Epidermal melanocyte (primary cell): ENCODE data around the gene RANGRF.

Experiments used
- DNase-seq: peaks from one replicate; pipeline ENCODE4 v3.0.0; 2011; ENCODE audit warnings: low spot score; ENCODE audit not compliant: insufficient read length

Gene RANGRF

DNA sequence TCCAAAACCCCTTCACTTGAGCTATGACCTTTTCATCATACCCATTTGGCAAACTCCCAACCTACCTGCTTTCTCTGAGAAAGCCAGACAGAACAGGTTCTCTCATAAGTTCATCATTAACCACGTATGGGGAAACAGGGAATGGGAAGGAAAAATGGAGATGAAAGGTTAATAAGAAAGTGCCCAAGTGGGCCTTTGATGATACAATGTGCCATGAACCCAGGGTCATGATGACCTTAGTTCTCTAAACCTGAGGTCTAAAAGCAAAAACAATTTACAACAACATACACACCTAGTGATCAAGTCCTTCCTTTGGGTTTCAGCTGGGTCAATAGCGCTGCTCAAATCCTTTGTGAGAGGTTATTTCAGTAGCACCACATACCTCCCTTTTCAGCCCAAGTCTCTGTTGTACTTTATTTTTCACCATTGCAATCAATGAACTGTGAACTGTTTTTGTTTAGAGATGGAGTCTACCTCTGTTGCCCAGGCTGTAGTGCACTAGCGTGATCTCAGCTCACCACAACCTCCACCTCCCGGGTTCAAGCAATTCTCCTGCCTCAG, 14.5 kb upstream of the RANGRF start:
- no peak for DNase-seq

DNA sequence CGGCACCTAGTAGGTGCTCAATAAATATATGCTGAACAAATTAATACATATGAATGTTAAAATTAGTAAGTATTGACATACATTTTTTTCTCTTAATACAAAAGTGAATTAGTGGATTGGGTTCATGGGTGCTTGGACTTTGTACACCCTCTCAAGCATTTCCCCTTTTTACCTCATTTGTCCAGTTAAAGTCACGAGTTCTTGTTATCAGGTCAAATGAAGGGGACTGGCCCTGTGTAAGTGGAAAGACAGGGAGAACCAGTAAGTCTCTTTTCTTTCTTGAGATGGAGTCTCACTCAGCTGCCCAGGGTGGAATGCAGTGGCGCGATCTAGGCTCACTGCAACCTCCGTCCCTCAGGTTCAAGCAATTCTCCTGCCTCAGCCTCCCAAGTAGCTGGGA, 13.7 kb upstream of the RANGRF start:
- no peak for DNase-seq

DNA sequence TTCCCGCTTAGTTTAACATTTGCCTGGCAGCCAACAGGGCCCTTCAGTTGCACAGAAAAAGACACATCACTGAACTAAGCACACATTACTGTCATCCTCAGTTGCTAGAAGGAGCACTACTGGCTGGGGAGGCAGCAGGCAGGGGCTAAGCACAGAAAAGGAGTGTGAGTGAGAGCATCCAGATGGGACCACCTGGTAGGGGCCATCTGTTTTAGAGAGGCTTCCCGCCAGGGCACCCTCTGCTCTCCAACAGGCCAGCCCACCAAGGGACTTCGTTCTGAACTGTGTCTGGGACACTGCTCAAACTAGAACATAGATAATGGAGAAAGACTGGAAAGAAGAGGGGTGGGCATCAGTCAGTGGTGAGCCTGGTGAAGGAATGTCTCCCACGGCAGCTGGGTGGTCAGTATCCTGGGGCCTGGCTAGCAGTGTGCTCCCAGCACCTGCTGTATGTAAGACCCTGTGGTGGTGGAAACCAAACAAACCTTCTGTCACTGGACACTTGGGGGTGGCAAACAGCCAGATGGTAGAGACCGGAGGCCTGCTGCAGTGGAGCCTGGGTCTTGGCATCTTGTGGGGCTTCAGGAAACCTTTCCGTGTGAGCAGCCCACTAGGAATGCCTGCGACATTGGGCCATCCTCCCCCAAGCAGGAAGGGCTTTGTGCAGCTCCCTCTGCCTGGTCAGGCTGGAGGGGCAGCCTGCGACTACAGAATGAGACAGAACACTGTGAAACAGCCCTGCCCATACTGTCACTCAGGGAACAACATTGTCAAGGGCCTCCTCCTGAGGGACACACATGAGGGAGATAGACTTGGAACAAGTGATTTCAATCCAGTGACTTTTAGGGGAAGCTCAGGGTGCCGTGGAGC, 12.8 kb upstream of the RANGRF start:
- DNase-seq = no peak

- no peak for DNase-seq
Measured at GRCh38 chr17:8277317-8277716, 11.2 kb upstream of the RANGRF start.

GRCh38 chr17:8282345-8282744, 6.1 kb upstream of the RANGRF start:
- DNase-seq = no peak

- DNase-seq = no peak
Measured at GRCh38 chr17:8283356-8283755, 5.1 kb upstream of the RANGRF start.

DNA sequence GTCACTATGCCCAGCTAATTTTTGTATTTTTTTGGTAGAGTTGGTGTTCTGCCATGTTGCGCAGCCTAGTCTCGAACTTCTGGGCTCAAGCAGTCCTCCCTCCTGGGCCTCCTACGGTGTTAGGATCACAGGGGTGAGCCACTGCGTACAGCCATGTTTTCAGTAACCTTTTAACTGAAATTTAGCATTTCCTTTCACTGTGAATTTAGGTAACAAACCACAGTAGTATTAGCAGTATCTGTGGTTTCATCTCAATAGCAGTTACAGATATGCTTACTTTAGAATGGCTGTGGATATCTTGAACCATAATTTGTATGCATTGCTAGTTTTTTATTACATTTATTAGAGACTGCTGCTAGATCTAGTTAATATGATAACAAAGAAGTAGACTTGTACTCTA, 4.3 kb upstream of the RANGRF start:
- no peak for DNase-seq

DNA sequence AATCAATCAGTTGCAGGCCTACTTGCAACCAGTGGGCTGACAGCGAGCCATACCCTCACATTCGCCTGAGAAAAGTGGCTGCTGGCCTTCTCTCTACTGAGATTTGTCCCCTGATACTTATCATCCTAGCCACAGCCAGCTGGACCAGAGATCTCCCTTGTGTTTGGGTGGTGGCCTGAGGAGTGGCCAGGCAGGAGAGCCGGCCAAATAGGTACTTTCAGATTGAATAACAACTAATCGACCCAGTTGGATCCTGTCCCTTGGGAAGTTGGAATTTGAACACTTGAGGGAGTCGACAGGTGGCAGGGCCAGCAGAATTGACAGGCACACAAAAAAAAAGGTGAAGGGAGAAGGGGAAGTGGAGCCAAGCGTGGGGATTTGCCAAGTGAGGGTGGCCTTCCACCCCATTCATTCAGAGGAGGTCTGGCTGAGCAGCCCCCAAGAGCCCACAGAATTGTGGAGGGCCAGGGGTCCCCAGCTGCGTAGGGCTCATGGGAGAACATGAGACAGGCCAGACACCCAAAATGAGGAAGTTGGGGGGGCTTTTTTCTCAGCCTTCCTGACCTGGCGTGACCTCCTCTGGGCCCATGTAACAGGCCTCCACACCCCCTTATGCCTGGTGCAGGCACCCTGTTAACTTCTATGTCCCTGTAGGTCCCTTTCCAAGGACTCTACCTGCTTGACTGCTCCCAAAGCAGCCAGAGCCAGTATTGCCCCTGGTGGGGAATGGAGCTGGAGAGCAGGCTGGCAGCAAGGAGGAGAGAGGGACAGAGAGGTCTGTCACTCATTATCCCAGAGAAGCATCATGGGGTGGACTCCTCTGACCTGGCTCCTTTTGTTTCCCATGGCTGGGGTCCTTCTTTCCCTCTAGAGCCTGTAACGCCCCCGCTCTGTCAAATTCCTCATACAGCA, 2.9 kb upstream of the RANGRF start:
- no peak for DNase-seq

- no peak for DNase-seq
Measured at GRCh38 chr17:8287651-8288335, 677 bp upstream of the RANGRF start.

- no peak for DNase-seq
Measured at GRCh38 chr17:8289103-8289397, 580 bp downstream of the RANGRF start.

DNA sequence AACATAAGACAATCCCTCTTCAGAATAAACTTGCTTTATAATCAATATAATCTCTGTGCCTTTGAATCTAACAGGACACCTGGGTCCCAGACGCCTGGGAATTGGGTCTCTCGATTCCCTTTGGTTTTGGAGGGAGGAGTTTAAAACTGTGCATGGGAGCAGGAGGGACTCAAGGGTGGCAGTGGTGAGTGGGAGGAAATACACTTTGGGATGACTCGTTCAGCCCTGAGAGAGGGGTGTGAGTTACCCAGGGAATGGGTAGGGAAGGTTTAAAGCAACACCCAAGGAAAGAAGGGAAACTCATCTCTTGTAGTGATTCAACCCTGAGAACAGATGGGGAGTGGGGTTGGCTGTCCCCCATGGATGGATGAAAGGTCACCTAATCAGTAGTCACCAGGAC, 1.6 kb downstream of the RANGRF start:
- DNase-seq = no peak

DNA sequence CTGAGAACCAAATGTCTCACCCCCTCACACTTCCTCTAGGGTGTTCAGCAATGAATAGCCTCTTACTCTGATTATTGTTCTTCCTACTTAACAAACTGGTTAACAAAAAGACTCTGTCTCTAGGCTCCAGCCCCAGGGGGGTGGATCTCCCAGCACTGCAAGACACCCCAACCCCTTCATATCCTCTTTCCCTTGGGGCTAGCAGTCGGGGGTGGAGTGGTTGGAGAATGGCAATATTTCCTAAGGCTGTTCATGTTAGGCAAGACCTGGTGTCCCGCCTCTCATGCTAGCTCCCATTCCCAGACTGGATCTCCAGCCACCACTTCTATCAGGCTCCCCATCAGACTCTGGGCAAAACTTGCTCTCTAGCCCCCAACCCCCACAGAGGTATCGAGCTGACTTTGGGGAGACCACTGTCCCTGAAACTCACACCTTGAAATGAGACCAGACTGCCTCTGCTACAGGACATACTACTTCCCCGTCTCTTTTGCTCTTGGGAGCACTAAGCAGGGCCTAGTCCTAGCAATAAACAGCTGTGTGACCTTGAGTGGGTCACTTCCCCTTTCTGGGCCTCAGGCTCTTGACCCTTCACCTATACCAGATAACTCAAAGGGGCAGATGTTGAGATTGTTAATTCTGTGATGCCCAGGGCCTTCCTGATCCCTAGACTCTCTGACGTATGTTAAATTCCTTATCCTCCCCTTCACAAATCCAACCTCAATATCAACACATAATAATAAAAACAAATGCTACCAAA, 4.3 kb downstream of the RANGRF start:
- no peak for DNase-seq

- no peak for DNase-seq
Measured at GRCh38 chr17:8294361-8294760, 5.9 kb downstream of the RANGRF start.

DNA sequence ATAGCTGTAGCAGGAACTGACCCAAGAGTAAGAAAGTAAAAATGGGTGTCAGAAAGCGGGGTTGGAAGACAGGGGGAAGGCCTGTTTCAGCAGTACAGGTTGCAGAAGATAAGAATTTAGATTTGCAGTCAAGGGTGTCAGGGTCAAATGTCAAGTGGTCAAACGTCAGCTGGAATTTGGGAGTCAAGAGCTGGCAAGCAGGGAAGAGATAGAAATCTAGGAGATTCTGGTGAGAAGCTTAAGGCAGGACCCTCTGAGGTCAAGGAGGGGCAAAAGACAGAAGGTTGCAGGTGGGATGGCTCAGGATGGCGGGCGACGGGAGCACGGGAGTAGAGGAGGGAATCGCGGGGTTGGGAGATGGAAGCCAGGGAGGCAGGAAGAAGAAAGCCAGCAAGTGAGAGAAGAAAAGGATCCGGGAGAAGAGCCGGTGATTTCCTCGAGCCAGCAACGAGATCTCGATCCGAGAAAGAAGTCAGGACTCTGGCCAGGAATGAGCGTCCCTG, 6.4 kb downstream of the RANGRF start:
- DNase-seq = peak; percentile 32

DNA sequence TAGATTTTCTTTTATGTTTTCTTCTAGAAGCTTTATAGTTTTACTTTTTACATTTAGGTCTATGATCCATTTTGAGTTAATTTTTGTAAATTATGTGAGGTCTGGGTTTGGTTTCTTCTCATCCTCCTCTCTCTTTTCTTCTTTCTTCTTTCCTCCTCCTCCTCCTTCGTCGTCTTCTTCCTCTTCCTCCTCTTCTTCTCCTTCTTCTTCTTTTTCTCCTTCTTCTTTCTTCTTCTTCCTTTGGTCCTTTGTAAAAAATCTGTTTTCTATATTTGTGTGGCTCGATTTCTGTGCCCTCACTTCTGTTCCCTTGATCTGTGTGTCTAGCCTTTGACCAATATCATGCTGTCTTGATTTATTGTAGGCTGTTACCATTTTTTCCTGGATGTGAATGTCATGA, 11.8 kb downstream of the RANGRF start:
- DNase-seq = no peak

DNA sequence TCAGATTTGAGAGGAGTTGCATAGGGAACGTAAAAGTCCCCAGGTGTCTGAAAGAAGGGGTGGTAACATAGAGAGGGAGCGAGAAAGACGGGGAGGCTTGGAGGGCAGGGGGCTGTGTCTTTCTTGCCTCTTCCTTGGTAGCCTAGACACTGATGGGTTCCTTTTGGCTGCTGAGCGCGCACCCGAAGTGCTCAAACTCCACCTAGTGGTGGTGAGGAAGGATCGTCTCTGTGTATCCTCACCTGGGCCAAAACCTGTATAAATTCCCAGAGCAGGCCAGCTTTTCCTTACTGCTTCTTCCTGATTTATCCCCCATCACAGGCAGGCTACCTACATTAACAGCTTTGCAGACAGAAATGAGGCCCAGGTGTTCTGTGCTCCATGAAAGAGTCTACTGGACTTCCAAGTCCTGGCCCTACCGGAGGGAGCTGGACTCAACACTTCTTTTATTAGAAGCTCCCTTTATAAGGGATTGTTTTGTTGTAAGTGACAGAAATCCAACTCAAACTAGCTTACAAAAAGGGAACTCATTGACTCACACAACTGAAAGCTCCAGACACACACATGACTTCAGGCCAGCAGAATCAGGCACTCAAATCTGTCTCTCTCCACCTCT, 12.3 kb downstream of the RANGRF start:
- DNase-seq = peak; percentile 84

DNA sequence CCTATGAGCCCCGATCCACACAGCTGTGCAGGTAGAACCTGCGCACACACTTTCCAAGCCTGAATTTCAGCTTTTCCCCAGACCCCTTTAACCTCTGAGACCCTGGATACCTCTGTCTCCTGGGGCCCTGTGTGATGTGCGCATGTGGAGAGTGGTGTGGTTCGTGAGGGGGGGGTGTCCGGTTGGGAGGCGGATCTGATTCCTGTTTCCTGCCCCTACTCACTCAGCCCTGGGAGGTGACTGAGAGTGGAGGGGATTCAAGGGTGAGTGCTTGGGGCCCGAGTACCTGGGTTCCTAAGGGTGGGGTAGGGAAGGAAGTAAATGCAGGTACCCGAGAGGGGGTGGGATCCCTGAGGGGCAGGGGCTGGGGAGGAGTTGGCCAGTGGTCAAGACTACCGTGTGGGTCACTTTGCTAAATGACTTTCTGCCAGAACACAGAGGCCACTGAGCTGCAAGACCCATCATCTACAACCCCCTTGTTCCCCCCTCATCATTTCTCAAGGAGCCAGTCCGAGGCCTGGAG, 22.2 kb downstream of the RANGRF start:
- DNase-seq = no peak

DNA sequence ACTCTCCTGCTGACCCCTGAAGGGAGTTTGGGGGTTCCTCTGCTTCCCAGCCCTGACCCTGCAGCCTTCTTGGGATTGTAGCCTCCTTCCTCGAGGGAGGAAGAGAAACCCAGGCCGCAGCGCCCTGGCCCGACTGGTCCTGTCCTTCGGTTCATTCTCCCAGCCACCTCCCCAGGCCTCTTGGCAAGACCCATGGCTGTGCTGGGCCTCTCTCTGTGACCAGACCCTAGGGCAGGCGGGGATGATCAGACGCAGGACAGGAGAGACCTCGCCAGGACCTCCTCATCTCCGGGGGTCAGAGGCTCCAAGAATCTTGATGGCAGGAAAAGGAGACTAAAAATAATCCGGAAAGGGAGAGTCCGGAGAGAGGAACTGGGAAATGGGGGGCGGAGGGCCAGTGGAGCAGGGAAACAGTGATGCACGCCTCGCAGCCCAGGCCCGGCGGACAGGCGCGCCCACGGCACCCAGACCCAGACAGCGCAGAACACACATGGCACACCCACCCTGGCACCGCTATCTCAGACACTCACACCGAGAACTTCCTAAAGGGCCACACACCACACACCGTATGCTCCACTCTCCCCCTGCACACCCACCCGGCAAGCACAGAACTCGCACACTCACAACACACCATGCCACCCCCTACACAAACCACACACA, 22.8 kb downstream of the RANGRF start:
- DNase-seq = no peak

DNA sequence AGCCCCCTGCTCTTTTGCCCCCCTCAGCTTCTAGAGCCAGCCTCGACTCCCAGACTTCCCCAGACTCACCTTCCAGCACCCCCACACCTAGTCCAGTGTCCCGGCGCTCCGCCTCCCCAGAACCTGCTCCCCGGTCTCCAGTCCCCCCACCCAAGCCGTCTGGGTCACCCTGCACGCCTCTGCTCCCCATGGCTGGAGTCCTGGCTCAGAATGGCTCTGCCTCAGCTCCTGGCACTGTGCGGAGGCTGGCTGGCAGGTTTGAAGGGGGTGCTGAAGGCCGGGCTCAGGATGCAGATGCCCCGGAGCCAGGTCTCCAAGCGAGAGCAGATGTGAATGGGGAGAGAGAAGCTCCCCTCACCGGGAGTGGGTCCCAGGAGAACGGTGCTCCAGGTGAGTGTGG, 23.8 kb downstream of the RANGRF start:
- DNase-seq = no peak
